HL-60 (cell line): ENCODE data around the gene CEACAM19.

Experiments
- CTCF ChIP-seq: IDR thresholded peaks from one replicate; pipeline ENCODE4 v1.5.1; 2011; ENCODE audit warnings: low read length, control low read depth, inconsistent platforms; ENCODE audit not compliant: insufficient read depth
- POLR2AphosphoS5 ChIP-seq: IDR thresholded peaks from 2 replicates; pipeline ENCODE4 v1.6.1; 2012; ENCODE audit warnings: low read depth

GRCh38 chr19:44627631-44628030, 43.7 kb upstream of the CEACAM19 start:
- TF ChIP-seq CTCF (no peak), POLR2AphosphoS5 (no peak)
